GM19452 (cell line): ENCODE results near the gene RAI14.

ENCODE experiments used
- ATAC-seq: cut with Tn5 transposase; IDR thresholded peaks from one replicate; pipeline ENCODE4 v1.9.1; 2021; ENCODE audit not compliant: unreplicated experiment

The RAI14 gene

DNA sequence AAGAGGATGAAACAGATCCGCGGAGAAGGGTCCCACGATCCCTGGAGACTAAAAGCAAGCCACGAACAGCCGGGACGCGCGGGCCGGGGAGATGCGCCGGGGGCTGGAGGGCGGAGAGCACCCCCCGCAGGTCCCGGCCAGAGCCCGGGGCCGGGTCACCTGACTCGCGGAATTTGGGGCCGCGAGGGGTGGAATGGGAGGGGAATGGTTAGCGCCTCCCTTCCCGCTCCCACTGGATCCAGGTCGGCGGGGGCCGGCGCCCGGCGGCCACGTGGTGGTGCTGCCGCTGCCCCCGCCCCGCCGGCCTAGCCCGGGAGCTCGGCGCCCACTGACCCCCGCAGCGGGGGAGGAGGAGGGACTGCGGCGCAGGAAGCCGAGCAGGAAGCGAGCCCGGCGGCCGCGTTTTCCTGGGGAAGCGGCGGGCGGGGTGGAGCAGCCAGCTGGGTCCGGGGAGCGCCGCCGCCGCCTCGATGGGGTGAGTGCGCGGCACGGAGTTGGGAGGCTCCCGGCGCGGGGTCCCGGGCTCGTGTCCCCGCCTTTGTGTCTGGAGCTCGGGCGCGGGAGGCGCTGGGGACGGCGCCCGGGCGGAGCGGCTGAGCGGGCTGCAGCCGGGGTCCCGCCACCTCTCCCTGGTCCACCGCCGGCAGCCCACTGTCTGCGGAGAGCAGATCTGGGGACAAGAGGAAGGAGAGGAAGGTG, at the start of gene RAI14:
RAI14 (plus strand) TSS at position 328 of the 699 bp plus-strand sequence. CDS start 30,592 bp downstream, outside the sequence.
- no peak for ATAC-seq

DNA sequence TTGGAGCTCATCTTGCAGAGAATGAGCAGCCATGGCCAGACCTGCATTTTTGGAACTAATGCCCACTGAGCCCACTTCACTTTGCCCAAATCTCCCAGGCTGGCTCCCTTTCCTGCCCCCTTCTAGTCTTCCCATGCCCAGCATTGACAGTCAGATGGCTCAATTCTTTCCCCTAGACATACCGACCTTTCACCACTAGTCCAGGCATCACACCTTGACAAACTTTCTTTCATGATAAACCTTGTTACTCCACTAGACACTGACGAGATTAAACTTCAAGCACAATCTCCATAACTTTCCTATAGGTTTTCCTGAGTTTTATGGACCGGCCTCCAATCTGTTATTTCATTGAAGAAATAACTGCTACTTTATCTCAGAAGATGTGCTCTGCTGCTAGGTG, 47.8 kb upstream of the RAI14 start:
- ATAC-seq: no peak

DNA sequence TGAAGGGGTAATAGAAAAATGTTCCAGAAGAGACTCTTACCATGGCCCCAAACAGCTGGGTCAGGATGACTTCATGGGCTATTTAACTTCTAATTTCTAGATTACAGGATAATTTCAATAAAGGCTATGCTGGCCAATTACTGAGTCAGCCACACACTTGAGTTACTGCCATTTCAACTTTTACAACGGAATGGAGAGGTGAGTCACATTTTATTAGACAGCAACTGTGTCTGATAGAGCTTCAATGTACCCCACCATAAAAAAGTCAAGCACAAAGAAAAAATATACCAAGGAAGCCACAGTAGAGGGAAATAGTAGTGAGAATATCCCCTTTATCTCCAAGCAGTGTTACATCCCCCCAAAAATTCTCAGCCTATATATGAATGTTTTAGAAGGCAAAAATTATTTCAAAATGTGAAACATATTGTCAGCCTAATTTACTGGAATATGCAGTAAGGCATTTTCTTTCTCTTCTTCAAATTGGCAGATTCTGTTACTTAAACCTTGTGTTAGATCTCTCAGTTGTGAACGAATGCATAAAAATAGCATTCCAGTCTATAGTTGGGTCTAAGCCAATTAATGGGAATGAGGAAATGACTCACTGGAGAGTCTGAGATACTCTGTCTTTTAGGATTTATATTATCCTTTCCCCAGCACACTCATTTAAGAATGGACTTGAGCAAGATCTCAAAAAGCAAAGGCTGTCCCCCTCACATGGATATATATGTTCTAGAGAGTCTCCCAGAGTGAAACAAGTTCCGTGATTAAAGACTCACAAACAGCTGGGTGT, 47.1 kb upstream of the RAI14 start:
- ATAC-seq: no peak

DNA sequence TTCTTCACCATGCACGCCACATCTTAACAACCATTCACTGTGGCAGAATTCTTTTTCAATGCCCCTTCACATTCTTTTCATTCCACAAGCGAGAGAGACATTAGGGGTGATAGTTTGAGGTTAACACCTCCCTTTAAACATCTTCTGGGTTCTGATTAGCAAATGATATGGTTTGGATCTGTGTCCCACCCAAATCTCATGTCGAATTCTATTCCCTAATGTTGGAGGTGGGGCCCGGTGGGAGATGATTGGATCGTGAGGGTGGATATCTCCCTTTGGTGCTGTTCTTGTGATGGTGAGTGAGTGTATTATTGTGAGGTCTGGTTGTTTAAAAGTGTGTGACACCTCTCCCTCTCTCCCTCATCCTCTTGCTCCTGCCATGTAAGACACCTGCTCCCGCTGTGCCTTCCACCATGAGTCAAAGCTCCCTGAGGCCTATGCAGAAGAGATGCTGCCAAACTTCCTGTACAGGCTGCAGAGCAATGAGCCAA, 46.1 kb upstream of the RAI14 start:
- no peak for ATAC-seq

DNA sequence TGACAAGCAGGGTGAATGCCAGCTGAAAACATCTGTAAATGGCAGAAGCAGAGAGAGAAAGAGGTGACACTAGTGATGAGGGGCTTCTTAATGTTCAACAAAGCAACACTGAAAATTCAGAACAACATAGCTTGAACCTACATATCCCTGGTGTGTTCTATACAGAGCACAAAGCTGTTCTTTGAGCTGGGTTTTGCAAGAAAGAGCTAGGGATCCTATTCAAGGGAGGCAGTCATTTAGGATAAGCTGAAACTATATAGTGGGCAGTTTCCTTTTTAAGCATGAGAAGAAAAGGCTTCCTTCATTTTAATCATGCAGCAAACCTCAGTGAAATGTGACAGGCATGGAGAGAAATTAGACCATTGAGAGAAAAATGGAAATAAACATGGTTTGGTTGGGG, 45.6 kb upstream of the RAI14 start:
- no peak for ATAC-seq

DNA sequence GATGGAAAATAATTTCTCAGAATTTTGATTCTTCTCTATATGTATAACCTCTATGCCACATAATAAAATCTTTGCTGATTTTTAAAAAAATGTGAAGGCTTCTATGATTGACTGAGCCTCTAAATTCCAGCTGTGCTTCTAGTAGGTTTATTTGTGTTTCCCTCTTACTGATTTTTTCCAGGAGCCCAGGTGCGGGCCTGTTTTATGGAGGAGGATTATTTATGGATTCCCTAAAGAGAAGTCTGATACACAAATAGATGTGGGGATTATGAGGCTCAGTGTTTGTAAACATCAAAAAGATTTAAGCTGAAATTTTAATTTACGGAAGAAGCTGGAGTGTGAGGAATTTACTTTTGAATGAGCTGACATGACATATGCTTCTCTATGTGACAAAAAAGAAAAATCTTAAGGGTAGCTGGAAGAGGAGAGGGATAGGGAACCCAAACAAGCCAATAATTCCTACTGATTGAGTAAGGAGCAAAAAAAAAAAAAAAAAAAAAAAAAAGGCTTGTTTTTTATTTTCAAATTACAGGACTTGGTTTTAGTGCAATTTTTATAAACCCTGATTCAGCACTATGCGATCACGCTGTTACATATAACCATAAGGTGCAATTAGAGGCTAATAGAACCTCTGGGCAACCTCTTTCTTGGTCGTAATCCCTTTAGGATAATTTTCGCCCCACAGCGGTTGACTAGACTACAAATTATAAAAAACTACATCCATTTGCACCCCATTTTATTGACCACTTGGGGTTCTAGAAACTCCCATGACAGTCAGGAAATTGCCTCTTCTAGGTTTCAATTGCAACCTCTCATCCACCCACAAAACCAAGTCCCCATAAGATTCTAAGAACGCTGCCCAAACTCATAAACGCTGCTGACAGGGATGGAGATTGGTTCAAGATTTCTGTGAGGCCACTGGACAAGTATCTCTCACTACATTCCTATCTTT, 44.4 kb upstream of the RAI14 start:
- ATAC-seq: no peak

DNA sequence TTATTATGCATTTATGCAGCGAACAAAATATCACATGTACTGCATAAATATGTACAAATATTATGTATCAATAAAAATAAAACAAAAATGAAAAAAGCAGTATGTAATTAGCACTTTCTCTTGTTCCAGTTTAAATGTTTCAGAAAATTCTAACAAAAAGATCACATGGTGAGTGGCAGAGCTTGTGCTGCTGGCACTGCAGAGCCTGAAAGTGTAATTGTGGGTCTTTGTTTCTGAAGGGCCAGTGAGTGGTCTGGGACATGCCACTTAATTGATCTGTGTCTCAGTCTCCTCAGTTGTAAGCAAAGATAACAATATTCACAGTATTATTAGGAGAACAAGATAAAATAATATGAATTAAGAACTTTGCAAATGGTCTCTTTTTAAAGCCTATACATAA, 39.5 kb upstream of the RAI14 start:
- ATAC-seq: no peak

DNA sequence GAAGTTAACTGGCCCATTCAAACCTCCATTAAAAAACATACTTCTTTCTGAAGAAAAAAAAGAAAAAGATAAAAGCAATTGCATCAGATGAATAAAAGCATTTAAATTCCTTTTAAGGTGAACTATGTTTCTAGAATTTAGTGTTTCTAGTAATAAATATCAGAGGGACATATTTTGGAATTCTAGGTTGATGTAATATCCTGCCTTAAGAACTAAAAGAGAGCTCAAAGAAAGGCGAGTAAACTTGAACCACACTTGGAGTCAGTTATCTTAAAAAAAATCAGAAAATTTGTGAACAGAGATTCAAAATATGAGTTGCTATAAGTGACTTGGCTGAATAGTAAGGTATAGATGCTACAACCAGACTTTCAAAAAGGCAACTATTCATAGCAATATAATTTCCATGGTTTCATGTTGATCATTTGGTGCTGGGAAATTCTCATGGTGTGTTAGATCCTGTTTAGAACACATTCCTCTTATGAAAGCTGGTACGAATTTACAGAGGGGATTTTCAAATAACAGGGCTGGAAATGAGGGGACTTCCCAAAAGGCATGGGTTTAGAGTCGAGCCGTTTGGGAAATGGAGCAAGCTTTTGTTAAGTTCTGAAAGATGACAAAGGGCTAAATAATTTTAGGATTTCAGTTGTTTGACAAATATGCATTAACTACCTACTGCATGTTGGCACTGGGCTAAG, 37.6 kb upstream of the RAI14 start:
- ATAC-seq: no peak

DNA sequence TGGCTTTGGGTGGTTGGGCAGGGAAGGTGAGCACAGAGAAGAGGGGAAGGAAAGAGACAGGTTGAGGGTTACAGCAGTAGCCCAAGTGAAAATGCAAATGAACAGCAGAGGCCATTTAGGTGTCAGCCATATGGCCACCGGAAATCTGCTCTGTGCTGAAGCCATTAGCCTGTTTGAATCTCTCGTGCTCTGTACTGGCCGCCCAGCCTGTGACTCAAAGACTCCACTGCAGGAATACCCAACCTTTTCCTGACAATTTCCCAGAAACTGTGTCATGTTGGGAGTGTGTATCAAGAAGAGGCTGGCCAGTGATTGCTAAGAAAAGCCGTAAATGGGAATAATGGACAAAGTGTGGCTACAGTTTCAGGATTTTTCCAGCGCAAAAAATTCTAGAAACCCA, 35.9 kb upstream of the RAI14 start:
- no peak for ATAC-seq

DNA sequence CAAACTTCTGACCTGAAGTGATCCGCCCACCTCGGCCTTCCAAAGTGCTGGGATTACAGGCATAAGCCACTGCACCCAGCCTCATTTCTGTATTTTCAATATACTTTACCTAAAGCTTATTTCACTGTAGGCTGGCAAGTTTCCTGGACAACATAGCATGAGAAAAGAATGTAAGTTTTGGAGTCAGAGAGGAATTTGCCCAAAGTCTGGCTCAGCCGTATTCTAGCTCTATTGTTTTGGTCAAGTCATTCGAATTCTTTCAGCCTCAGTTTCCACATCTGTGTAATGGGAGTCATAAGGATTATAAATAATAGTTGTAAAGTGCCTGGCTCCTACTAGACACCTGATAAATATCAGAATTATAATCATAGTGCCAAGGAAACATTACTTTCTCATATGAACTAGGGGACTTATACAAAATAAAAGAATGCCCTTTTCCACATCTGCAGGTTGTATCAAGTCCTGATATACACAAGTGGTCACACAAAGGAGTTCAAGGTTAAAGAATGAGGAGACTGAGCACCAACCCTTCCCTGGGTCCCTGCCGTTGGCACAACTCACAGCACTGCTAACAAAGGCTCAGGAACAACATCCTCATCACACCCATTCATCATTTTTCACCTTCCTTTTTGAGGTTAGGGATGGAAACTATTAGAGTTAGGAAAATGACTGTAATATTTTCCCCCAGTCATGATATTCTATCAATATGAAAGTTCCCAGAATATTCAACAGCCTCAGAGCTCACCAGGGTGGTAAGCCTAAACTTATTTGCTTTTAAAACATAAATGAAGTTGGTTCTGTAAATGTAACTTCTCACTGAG, 34.6 kb upstream of the RAI14 start:
- ATAC-seq: no peak

DNA sequence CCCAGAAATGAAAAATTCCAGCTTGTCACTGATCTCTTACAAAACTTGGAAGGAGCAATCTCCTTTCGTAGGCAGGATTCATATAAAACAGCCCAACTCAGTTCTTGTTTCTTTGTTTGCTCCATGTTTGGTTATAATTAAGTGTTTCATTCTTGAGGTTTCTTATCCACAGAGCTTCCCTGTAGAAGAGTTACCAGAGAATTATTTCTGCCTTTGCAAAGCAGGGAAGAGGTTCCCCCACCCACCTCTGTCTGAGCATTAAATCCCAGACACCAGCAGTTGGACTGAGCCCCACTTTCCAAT, 34.1 kb upstream of the RAI14 start:
- no peak for ATAC-seq

DNA sequence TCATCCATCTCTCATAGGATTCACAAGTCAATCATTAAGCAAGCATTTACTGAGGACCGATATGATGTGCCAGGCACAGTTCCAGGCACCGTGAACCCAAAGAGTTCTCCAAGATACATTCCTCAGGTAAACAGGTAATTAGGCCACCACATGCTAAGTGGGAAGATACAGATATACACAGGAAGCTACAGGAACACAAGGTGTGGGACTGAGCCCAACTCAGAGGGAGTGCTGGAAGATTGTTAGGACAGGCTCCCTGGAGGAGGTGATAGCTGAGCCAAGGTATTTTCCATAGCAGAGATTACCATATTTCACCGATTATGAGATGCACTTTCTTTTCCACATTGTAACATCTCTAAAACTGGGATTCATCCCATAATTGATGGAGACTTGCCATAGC, 31.4 kb upstream of the RAI14 start:
- no peak for ATAC-seq

DNA sequence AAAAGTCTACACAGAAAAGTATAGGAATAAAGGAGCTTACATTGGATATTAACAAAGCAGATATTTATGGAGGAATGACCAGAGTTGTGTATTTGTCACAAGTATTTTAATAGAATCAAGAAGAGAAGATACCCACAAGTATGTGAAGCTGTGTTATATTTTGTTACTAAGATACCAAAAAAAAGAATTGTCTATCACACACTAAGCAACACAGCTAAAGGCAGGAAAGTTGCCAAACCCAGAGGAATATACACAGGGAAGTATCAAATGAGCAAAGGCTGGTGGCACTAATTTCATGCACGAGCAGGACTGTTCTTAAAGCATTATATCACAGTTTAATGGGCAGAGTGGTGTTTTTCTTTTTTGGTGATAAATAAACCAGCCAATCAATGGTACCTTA, 30.9 kb upstream of the RAI14 start:
- no peak for ATAC-seq

DNA sequence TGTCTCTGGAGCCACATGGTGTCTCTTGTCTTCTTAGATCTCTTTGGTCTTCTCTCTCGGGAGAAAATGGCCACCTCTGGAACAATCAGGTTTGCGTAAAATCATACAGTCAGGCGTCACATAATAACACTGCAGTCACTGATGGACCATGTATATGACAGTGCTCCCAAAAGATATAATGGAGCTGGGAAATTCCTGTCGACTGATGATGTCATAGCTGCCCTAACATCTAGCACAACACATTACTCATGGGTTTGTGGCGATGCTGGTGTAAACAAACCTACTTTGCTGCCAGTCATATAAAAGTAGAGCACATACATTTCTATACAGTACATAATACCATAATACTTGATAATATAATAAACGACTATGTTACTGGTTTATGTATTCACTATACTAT, 30.1 kb upstream of the RAI14 start:
- ATAC-seq: no peak

DNA sequence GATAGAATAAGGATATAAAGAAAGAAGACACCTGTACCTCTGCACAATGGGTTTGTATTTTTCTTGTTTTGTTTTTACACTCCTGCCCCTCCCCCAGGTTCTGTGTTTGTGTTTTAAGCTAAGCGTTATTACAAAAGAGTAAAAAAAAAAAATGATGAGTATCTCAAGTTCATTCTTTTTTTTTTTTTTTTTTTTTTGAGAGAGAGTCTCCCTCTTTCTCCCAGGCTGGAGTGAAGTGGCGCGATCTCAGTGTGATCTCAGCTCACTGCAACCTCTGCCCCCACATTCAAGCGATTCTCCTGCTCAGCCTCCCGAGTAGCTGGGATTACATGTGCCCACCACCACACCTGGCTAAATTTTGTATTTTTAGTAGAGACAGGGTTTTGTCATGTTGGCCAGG, 29.4 kb upstream of the RAI14 start:
- no peak for ATAC-seq

DNA sequence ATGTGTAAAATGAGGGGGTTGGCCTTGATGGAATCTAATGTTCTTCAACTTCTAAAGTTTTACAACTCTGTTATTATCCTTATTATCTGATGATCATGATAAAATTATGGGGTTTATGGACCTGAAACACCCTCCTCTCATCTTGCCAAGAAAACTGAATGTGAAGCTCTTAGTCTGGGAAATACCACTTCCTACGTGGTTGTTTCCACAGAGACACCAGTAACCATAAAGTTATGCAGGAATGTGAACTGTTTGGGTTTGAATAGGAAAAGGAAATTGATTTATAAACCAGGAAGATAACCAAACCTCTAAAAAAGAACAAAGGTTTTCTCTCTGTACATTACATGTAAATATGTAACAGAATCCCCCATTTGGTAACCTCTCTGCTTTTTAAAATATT, 28.3 kb upstream of the RAI14 start:
- ATAC-seq: no peak

DNA sequence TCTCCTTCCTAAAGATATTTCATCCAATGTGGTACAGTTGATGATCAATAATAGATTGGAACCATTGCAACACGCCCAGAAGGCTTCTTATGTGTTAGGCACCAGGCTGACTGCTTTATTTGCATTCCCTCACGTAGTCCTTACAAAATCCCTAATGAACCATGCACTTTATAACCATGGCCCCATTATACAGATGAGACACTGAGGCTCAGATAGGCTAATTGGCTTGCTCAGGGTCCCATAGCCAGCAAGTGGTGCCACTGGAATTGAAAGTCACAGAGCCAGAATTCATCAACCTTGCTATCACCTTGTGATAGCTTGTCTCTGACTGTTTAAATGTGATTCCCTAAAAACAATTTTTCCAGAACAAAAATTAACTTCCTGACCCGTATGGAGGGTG, 27.8 kb upstream of the RAI14 start:
- no peak for ATAC-seq

DNA sequence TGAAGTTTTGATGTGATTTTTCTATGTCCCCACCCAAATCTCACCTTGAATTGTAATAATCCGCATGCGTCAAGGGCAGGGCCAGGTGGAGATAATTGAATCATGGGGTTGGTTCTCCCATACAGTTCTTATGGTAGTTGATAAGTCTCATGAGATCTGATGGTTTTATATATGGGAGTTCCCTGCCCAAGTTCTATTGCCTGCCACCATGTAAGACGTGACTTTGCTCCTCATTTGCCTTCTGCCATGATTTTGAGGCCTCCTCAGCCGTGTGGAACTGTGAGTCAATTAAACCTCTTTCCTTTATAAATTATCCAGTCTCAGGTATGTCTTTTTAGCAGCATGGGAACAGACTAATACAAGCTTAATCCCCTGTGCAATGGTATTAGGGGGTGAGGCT, 25.5 kb upstream of the RAI14 start:
- no peak for ATAC-seq

DNA sequence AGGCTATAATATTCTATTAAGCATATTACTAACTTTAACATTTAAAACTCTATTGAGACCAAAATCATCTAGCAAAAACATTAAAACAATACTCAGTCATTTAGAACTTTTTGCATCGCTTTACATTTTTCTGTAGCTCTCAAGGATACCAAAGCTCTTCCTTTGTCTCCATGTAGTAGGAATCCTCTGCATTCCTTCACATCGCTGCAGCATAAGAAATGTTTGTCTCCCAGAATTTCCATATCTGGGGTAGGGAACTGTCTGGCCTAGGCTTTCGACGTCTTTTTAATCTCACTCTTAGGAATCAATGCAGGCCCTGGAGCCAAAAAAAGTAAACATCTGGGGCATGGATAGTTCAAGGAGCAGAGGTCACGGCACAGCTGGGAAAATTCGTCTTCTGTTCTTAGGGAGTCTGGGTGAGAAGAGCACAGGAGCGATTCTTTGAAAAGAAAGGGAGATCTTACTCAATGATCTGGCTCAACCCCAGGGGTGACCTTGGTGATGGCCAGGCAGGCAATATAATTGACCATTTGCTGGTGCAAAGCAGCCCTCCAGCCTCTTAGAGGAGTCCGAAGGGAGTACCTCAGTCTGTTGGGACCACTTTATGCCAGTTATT, 23.2 kb upstream of the RAI14 start:
- ATAC-seq: no peak
